ENCODE data around the gene ARID2.

ARID2 gene

DNA sequence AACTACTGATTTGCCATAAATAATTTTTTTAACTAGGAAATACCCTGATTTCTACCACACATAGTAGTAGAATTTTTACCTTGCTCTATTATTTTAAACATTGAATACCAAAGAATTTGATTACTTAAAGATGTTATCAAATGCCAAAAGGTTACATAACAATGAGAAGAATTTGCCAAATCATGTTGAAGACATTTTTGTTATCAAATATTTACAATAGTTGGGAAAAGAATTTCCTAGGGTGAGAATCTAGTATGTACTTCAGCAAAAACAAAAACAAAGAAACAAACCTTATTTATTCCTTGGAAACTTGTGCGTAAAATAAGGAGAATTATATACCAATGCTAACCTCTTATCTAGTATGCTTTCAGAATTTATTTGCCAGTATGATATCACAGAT lies 153.7 kb downstream of the ARID2 start:
- Histone ChIP-seq H3K4me1 (ENCODE audit: low read depth, poor library complexity, severe bottlenecking) (peaks cover 18% of the 10 kb centered on the region), H2AFZ (ENCODE audit: low read depth) (no peak overlapping the region), H4K20me1 (ENCODE audit: insufficient read depth) (no peaks in the 10 kb centered on the region), H3K79me2 (ENCODE audit: insufficient read depth, low read depth) (no peaks in the 10 kb centered on the region), H3K9ac (no peak overlapping the region), H3K36me3 (ENCODE audit: insufficient read depth) (no peaks in the 10 kb centered on the region; the same call in 1 of the 2 replicates), H3K4me3 (IDR thresholded peaks at IDR 0.05; ENCODE audit: insufficient read depth, low read depth, low read length) (no peak overlapping the region), H3K4me2 (no peak overlapping the region), H3K27me3 (ENCODE audit: insufficient read depth, low read depth) (no peaks in the 10 kb centered on the region), H3K27ac (no peak overlapping the region)
- TF ChIP-seq, protein P1, sequence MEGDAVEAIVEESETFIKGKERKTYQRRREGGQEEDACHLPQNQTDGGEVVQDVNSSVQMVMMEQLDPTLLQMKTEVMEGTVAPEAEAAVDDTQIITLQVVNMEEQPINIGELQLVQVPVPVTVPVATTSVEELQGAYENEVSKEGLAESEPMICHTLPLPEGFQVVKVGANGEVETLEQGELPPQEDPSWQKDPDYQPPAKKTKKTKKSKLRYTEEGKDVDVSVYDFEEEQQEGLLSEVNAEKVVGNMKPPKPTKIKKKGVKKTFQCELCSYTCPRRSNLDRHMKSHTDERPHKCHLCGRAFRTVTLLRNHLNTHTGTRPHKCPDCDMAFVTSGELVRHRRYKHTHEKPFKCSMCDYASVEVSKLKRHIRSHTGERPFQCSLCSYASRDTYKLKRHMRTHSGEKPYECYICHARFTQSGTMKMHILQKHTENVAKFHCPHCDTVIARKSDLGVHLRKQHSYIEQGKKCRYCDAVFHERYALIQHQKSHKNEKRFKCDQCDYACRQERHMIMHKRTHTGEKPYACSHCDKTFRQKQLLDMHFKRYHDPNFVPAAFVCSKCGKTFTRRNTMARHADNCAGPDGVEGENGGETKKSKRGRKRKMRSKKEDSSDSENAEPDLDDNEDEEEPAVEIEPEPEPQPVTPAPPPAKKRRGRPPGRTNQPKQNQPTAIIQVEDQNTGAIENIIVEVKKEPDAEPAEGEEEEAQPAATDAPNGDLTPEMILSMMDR (conservative IDR thresholded peaks at IDR 0.05; ENCODE audit: low read depth, low read length): no peak

DNA sequence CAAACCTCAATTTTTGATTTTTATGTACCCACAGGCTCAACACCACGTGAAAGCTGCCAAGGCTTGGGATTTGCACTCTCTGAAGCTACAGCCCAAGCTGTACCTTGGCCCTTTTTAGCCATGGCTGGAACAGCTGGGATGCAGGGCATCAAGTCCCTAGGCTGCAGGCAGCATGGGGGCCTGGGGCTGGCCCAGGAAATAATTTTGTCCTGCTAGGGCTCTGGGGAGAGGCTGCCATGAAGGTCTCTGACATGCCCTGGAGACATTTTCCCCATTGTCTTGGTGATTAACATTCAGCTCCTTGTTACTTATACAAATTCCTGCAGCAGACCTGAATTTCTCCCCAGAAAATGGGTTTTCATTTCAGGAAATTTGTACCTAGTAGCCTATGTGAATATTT lies 157.2 kb downstream of the ARID2 start:
- Histone ChIP-seq H3K79me2 (ENCODE audit: insufficient read depth, low read depth) (no peaks in the 10 kb centered on the region), H3K27ac (no peak overlapping the region), H3K36me3 (ENCODE audit: insufficient read depth) (no peaks in the 10 kb centered on the region; the same call in 1 of the 2 replicates), H3K4me3 (IDR thresholded peaks at IDR 0.05; ENCODE audit: insufficient read depth, low read depth, low read length) (no peak overlapping the region), H2AFZ (ENCODE audit: low read depth) (no peak overlapping the region), H3K9ac (no peak overlapping the region), H4K20me1 (ENCODE audit: insufficient read depth) (no peaks in the 10 kb centered on the region), H3K4me1 (ENCODE audit: low read depth, poor library complexity, severe bottlenecking) (no peaks in the 10 kb centered on the region), H3K27me3 (ENCODE audit: insufficient read depth, low read depth) (no peaks in the 10 kb centered on the region), H3K4me2 (no peak overlapping the region)
- TF ChIP-seq, protein P1 (conservative IDR thresholded peaks at IDR 0.05; ENCODE audit: low read depth, low read length): no peak

GRCh38 chr12:45887544-45887943 lies 158.0 kb downstream of the ARID2 start:
- no peaks in the 10 kb centered on the region for H4K20me1 ChIP-seq (ENCODE audit: insufficient read depth)
- no peaks in the 10 kb centered on the region for H3K79me2 ChIP-seq (ENCODE audit: insufficient read depth, low read depth)
- H2AFZ ChIP-seq (ENCODE audit: low read depth): no peak overlapping the region
- no peak overlapping the region for H3K9ac ChIP-seq
- TF ChIP-seq, protein P1 (conservative IDR thresholded peaks at IDR 0.05; ENCODE audit: low read depth, low read length): no peak
- no peak overlapping the region for H3K27ac ChIP-seq
- H3K4me3 ChIP-seq (IDR thresholded peaks at IDR 0.05; ENCODE audit: insufficient read depth, low read depth, low read length): no peak overlapping the region
- H3K4me2 ChIP-seq: no peak overlapping the region
- no peaks in the 10 kb centered on the region for H3K27me3 ChIP-seq (ENCODE audit: insufficient read depth, low read depth)
- no peaks in the 10 kb centered on the region; the same call in 1 of the 2 replicates for H3K36me3 ChIP-seq (ENCODE audit: insufficient read depth)
- no peaks in the 10 kb centered on the region for H3K4me1 ChIP-seq (ENCODE audit: low read depth, poor library complexity, severe bottlenecking)

DNA sequence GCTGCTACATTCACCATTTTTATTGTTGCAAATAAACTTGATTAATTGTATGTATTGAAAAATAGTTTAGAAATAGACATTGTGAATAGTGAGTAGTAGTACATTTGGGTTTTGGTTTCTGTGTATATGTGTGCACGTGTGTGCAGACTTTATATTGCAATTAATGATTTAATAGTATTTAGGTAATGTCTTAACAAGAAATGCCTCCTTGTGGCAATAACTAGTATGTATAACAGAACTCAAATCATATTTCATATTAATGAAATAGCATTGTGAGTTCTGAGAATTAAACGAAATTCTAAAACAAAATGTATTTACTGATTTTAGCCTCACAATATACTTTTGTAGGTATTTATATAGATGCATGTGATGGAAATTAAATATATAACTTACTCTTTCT lies 160.8 kb downstream of the ARID2 start:
- H4K20me1 ChIP-seq (ENCODE audit: insufficient read depth): no peaks in the 10 kb centered on the region
- no peak overlapping the region for H3K27ac ChIP-seq
- no peak overlapping the region for H2AFZ ChIP-seq (ENCODE audit: low read depth)
- no peaks in the 10 kb centered on the region for H3K4me1 ChIP-seq (ENCODE audit: low read depth, poor library complexity, severe bottlenecking)
- H3K4me3 ChIP-seq (IDR thresholded peaks at IDR 0.05; ENCODE audit: insufficient read depth, low read depth, low read length): no peak overlapping the region
- H3K27me3 ChIP-seq (ENCODE audit: insufficient read depth, low read depth): no peaks in the 10 kb centered on the region
- H3K9ac ChIP-seq: no peak overlapping the region
- H3K36me3 ChIP-seq (ENCODE audit: insufficient read depth): peaks cover 11% of the 10 kb centered on the region; the same call in 1 of the 2 replicates
- no peaks in the 10 kb centered on the region for H3K79me2 ChIP-seq (ENCODE audit: insufficient read depth, low read depth)
- H3K4me2 ChIP-seq: no peak overlapping the region
- TF ChIP-seq, protein P1 (conservative IDR thresholded peaks at IDR 0.05; ENCODE audit: low read depth, low read length): no peak; the same call in 1 of the 2 replicates

Measured in KMS-11 (cell line).